Astrocyte (in vitro differentiated cells and primary cell): ENCODE measurements around the gene MYO1E. TPM values are rescaled to one million over a fixed set of nuclear protein-coding genes. Genes with fewer than 3 reads are reported as not detected.

Experiments
- DNase-seq: peaks from one replicate; pipeline ENCODE4 v3.0.0-alpha.2; 2010; ENCODE audit warnings: low read depth
- FAIRE-seq: peaks from 2 replicates; lab custom pipeline; 2011; peaks lifted over from hg19 to GRCh38; lab: Jason Lieb, UNC
- H2AFZ ChIP-seq: 2 replicates; pipeline ENCODE4 v1.6.0; 2012; ENCODE audit warnings: low read depth, low read length, inconsistent platforms
- H3K27ac ChIP-seq: 2 replicates; pipeline ENCODE4 v1.5.1; 2011; ENCODE audit warnings: low read depth, low read length, inconsistent platforms
- H3K27me3 ChIP-seq: 2 replicates; pipeline ENCODE4 v1.6.0; 2011; ENCODE audit warnings: low read length, inconsistent platforms; ENCODE audit not compliant: insufficient read depth
- H3K36me3 ChIP-seq: 2 replicates; pipeline ENCODE4 v1.5.1; 2011; ENCODE audit warnings: low read length, inconsistent platforms; ENCODE audit not compliant: insufficient read depth
- H3K4me1 ChIP-seq: 2 replicates; pipeline ENCODE4 v1.5.1; 2011; ENCODE audit warnings: low read length, inconsistent platforms; ENCODE audit not compliant: insufficient read depth
- H3K4me2 ChIP-seq: 2 replicates; pipeline ENCODE4 v1.6.0; 2012; ENCODE audit warnings: low read length, inconsistent platforms
- H3K4me3 ChIP-seq: 2 replicates; pipeline ENCODE4 v1.5.1; 2011; ENCODE audit warnings: low read depth, mild to moderate bottlenecking, low read length, inconsistent platforms; ENCODE audit not compliant: insufficient read depth
- H3K79me2 ChIP-seq: 2 replicates; pipeline ENCODE4 v1.6.0; 2012; ENCODE audit warnings: mild to moderate bottlenecking, low read length, inconsistent platforms; ENCODE audit not compliant: insufficient read depth
- H3K9ac ChIP-seq: 2 replicates; pipeline ENCODE4 v1.6.0; 2012; ENCODE audit warnings: mild to moderate bottlenecking, low read length, inconsistent platforms
- H3K9me3 ChIP-seq: 2 replicates; pipeline ENCODE4 v1.5.1; 2012; ENCODE audit warnings: low read depth, mild to moderate bottlenecking, low read length, inconsistent platforms; ENCODE audit not compliant: insufficient read depth
- H4K20me1 ChIP-seq: 2 replicates; pipeline ENCODE4 v1.6.0; 2012; ENCODE audit warnings: low read length, inconsistent platforms; ENCODE audit not compliant: insufficient read depth
- H3K27ac Mint-ChIP-seq: one replicate; pipeline ENCODE4 v1.8.0; 2021; ENCODE audit warnings: mild to moderate bottlenecking, mixed read lengths; ENCODE audit not compliant: unreplicated experiment
- H3K27me3 Mint-ChIP-seq: one replicate; pipeline ENCODE4 v1.8.0; 2021; ENCODE audit warnings: low read depth, mixed read lengths; ENCODE audit not compliant: unreplicated experiment
- H3K36me3 Mint-ChIP-seq: one replicate; pipeline ENCODE4 v1.8.0; 2021; ENCODE audit warnings: low read depth, mixed read lengths; ENCODE audit not compliant: unreplicated experiment
- H3K4me1 Mint-ChIP-seq: one replicate; pipeline ENCODE4 v1.8.0; 2021; ENCODE audit warnings: low read depth, mixed read lengths; ENCODE audit not compliant: unreplicated experiment
- H3K4me3 Mint-ChIP-seq: one replicate; pipeline ENCODE4 v1.8.0; 2021; ENCODE audit warnings: mild to moderate bottlenecking, moderate library complexity, mixed read lengths; ENCODE audit not compliant: unreplicated experiment
- H3K9me3 Mint-ChIP-seq: one replicate; pipeline ENCODE4 v1.8.0; 2021; ENCODE audit warnings: mild to moderate bottlenecking, mixed read lengths; ENCODE audit not compliant: unreplicated experiment
- CTCF ChIP-seq: IDR thresholded peaks from 2 replicates; pipeline ENCODE4 v1.5.1; 2011; ENCODE audit warnings: low read depth, mild to moderate bottlenecking, inconsistent platforms, low read length, moderate library complexity; ENCODE audit not compliant: insufficient read depth
- EZH2 ChIP-seq: IDR thresholded peaks from 2 replicates; pipeline ENCODE4 v1.6.1; 2012; ENCODE audit warnings: mild to moderate bottlenecking, low read length, inconsistent platforms; ENCODE audit not compliant: insufficient read depth
- total RNA-seq: library from RNA; stranded (reverse); gene quantifications from 2 replicates; pipeline ENCODE4 v1.2.1, GENCODE V29; 2021

Gene MYO1E
- total RNA-seq, 1 donor from 2014 or later = 227 TPM

GRCh38 chr15:59116141-59116540 is 256.5 kb downstream of the MYO1E start:
- no peak overlapping the region for H3K4me3 Mint-ChIP-seq
- no peaks in the 10 kb centered on the region for H3K9me3 ChIP-seq
- peaks cover 6% of the 10 kb centered on the region for H4K20me1 ChIP-seq
- H3K36me3 Mint-ChIP-seq = peaks cover 6% of the 10 kb centered on the region
- no peak overlapping the region for H3K4me3 ChIP-seq
- peaks cover 36% of the 10 kb centered on the region for H3K36me3 ChIP-seq
- DNase-seq (peak; percentile 59), FAIRE-seq (no peak)
- no peaks in the 10 kb centered on the region for H3K9me3 Mint-ChIP-seq
- H3K4me1 ChIP-seq = no peaks in the 10 kb centered on the region
- TF ChIP-seq EZH2 = no peak
- TF ChIP-seq CTCF = no peak
- H3K27me3 ChIP-seq = no peaks in the 10 kb centered on the region
- peaks cover 12% of the 10 kb centered on the region for H3K79me2 ChIP-seq
- H3K27ac ChIP-seq = no peak overlapping the region
- no peak overlapping the region for H3K27ac Mint-ChIP-seq
- H2AFZ ChIP-seq = no peak overlapping the region
- H3K27me3 Mint-ChIP-seq = no peaks in the 10 kb centered on the region
- no peaks in the 10 kb centered on the region for H3K4me1 Mint-ChIP-seq
- H3K4me2 ChIP-seq = no peak overlapping the region
- no peak overlapping the region for H3K9ac ChIP-seq

- Histone ChIP-seq H4K20me1 (peaks cover 6% of the 10 kb centered on the region), H3K9ac (no peak overlapping the region), H3K79me2 (peaks cover 19% of the 10 kb centered on the region), H3K4me1 (no peaks in the 10 kb centered on the region), H3K36me3 (peaks cover 38% of the 10 kb centered on the region), H2AFZ (no peak overlapping the region), H3K27me3 (no peaks in the 10 kb centered on the region), H3K9me3 (no peaks in the 10 kb centered on the region), H3K4me2 (no peak overlapping the region), H3K27ac (no peak overlapping the region), H3K4me3 (no peak overlapping the region)
- no peaks in the 10 kb centered on the region for H3K4me1 Mint-ChIP-seq
- H3K27ac Mint-ChIP-seq = no peak overlapping the region
- no peak overlapping the region for H3K4me3 Mint-ChIP-seq
- FAIRE-seq (no peak), DNase-seq (no peak)
- H3K36me3 Mint-ChIP-seq = peaks cover 6% of the 10 kb centered on the region
- no peaks in the 10 kb centered on the region for H3K9me3 Mint-ChIP-seq
- TF ChIP-seq EZH2 (no peak), CTCF (no peak)
- H3K27me3 Mint-ChIP-seq = no peaks in the 10 kb centered on the region
These were observed 257.6 kb downstream of the MYO1E start for GRCh38 chr15:59115047-59115446.

GRCh38 chr15:59111251-59111650 is 261.4 kb downstream of the MYO1E start:
- Mint-ChIP-seq H3K4me1 (no peaks in the 10 kb centered on the region), H3K9me3 (no peaks in the 10 kb centered on the region), H3K36me3 (peaks cover 6% of the 10 kb centered on the region), H3K27ac (no peak overlapping the region), H3K4me3 (no peak overlapping the region), H3K27me3 (no peaks in the 10 kb centered on the region)
- Histone ChIP-seq H3K9me3 (no peaks in the 10 kb centered on the region), H3K36me3 (peaks cover 36% of the 10 kb centered on the region), H2AFZ (no peak overlapping the region), H3K27ac (no peak overlapping the region), H3K4me3 (no peak overlapping the region), H3K27me3 (no peaks in the 10 kb centered on the region), H3K4me1 (peaks cover under 1% of the 10 kb centered on the region), H3K4me2 (no peak overlapping the region), H4K20me1 (peaks cover 6% of the 10 kb centered on the region), H3K9ac (no peak overlapping the region), H3K79me2 (peaks cover 49% of the 10 kb centered on the region)
- FAIRE-seq (no peak), DNase-seq (no peak)
- TF ChIP-seq EZH2 = no peak
- TF ChIP-seq CTCF = no peak
